Activated CD4-positive, alpha-beta T cell treated with anti-CD3 and anti-CD28 coated beads for 36 hours (primary cell): ENCODE measurements around the gene VSIG10. TPM values are rescaled to one million over a fixed set of nuclear protein-coding genes. Genes with fewer than 3 reads are reported as not detected.
A peak's percentile ranks its signal among the peaks of the same experiment; 100 is the strongest.
"Not testable (repeated sequence)": the region's sequence is repeated elsewhere in the genome, so short reads cannot be mapped to it uniquely, and the experiment has no call there.

Source experiments
- ATAC-seq: fragments of 200-7000 bp; cut with Tn5 transposase; one replicate; pipeline ENCODE4 v1.10.0; 2021; ENCODE audit warnings: mild to moderate bottlenecking, moderate library complexity
- CTCF ChIA-PET: fragments of 350-600 bp; sonication (Branson Sonifier 250); formaldehyde crosslinking; loops from one replicate; lab custom pipeline; 2021; ENCODE audit warnings: antibody characterized with exemption; lab: Charles Lee
- POLR2A ChIA-PET: fragments of 350-600 bp; sonication (Branson Sonifier 250); formaldehyde crosslinking; loops from one replicate; lab custom pipeline; 2021; ENCODE audit warnings: antibody characterized with exemption, inconsistent platforms; lab: Charles Lee
- DNase-seq: peaks from one replicate; pipeline ENCODE4 v3.0.0-alpha.2; 2020
- H3K27ac Mint-ChIP-seq: one replicate; pipeline ENCODE4 v1.8.0; 2021; ENCODE audit warnings: mixed read lengths
- H3K27me3 Mint-ChIP-seq: one replicate; pipeline ENCODE4 v1.8.0; 2021; ENCODE audit warnings: mixed read lengths
- H3K36me3 Mint-ChIP-seq: one replicate; pipeline ENCODE4 v1.8.0; 2021; ENCODE audit warnings: low read depth, mixed read lengths
- H3K4me1 Mint-ChIP-seq: one replicate; pipeline ENCODE4 v1.8.0; 2021; ENCODE audit warnings: mixed read lengths
- H3K4me3 Mint-ChIP-seq: one replicate; pipeline ENCODE4 v1.8.0; 2021; ENCODE audit warnings: mild to moderate bottlenecking, moderate library complexity, mixed read lengths
- H3K9me3 Mint-ChIP-seq: one replicate; pipeline ENCODE4 v1.8.0; 2021; ENCODE audit warnings: low read depth, mixed read lengths
- intact Hi-C, 2 experiments: fragments of 100-400 bp; cut with DNase I in 1 of 2; cut with micrococcal nuclease in 1 of 2; formaldehyde crosslinking; loops; one replicate each; pipeline versions ENCODE4 v1.14.2 to v1.15.1; 2022 to 2024; cut with DNase I, micrococcal nuclease
- total RNA-seq, 2 experiments: library from RNA; stranded (reverse); gene quantifications; one replicate each; pipeline ENCODE4 v1.2.3, GENCODE V29; 2021

The VSIG10 gene
- total RNA-seq, 2 experiments from 2014 or later: 6.5 to 8.2 TPM

- intact Hi-C loops: loop anchor here (2.0 to 10.0 kb wide), 3 partner anchors 27 to 1949 kb away; partner anchors contain the start of gene WSB2 (in 1 of the 2)
- H3K27ac Mint-ChIP-seq: peak overlapping the region; percentile 89
- CTCF ChIA-PET: interaction anchor here (0.5 to 5.9 kb wide), 6 partner anchors 9 to 159 kb away, joined by 3 to 48 read pairs (median 6); no protein-coding TSS in a partner anchor
- POLR2A ChIA-PET: interaction anchor here (0.9 to 3.1 kb wide), 3 partner anchors 14 to 26 kb away, joined by 3 to 8 read pairs (median 3); partner anchors contain the start of gene RFC5
- no peaks in the 10 kb centered on the region for H3K27me3 Mint-ChIP-seq
- H3K4me3 Mint-ChIP-seq: peak overlapping the region; percentile 8
- H3K9me3 Mint-ChIP-seq: peaks cover 2% of the 10 kb centered on the region
- peaks cover 59% of the 10 kb centered on the region for H3K4me1 Mint-ChIP-seq
- ATAC-seq (no peak), DNase-seq (no peak)
- H3K36me3 Mint-ChIP-seq: peaks cover 83% of the 10 kb centered on the region
These were observed 69.9 kb downstream of the VSIG10 start for GRCh38 chr12:118033902-118034301.

GRCh38 chr12:118033323-118033722 lies 70.5 kb downstream of the VSIG10 start:
- no peak for ATAC-seq
- H3K4me1 Mint-ChIP-seq: peaks cover 57% of the 10 kb centered on the region
- POLR2A ChIA-PET: interaction anchor here (0.9 to 1.3 kb wide), 2 partner anchors 11 to 14 kb away, joined by 3 to 18 read pairs; no protein-coding TSS in a partner anchor
- peaks cover 2% of the 10 kb centered on the region for H3K9me3 Mint-ChIP-seq
- CTCF ChIA-PET: interaction anchor here (0.5 to 5.9 kb wide), 6 partner anchors 10 to 832 kb away, joined by 3 to 48 read pairs (median 4); no protein-coding TSS in a partner anchor
- no peak overlapping the region for H3K4me3 Mint-ChIP-seq
- H3K27ac Mint-ChIP-seq: peak overlapping the region; percentile 89
- intact Hi-C loops: loop anchor here (5.0 to 10.0 kb wide), 2 partner anchors 156 to 1949 kb away; no protein-coding TSS in a partner anchor
- no peaks in the 10 kb centered on the region for H3K27me3 Mint-ChIP-seq
- H3K36me3 Mint-ChIP-seq: peaks cover 85% of the 10 kb centered on the region
- DNase-seq: no peak

GRCh38 chr12:118032188-118032587 lies 71.6 kb downstream of the VSIG10 start:
- intact Hi-C loops: loop anchor here (5.0 to 10.0 kb wide), 2 partner anchors 155 to 1947 kb away; no protein-coding TSS in a partner anchor
- Mint-ChIP-seq H3K4me3 (no peak overlapping the region), H3K4me1 (peaks cover 50% of the 10 kb centered on the region), H3K27ac (peak overlapping the region; percentile 77), H3K36me3 (peaks cover 86% of the 10 kb centered on the region), H3K27me3 (no peaks in the 10 kb centered on the region), H3K9me3 (peaks cover 2% of the 10 kb centered on the region)
- CTCF ChIA-PET: interaction anchor here (1.2 to 1.7 kb wide), 3 partner anchors 11 to 23 kb away, joined by 3 to 7 read pairs (median 6); no protein-coding TSS in a partner anchor
- POLR2A ChIA-PET: interaction anchor here (1.0 to 1.3 kb wide), 3 partner anchors 12 to 25 kb away, joined by 3 to 18 read pairs (median 3); partner anchors contain the start of gene RFC5
- ATAC-seq (no peak), DNase-seq (no peak)

- no peak for ATAC-seq
- Mint-ChIP-seq H3K27ac (peak overlapping the region; percentile 44), H3K4me1 (peaks cover 24% of the 10 kb centered on the region), H3K36me3 (peaks cover 80% of the 10 kb centered on the region), H3K27me3 (no peaks in the 10 kb centered on the region), H3K4me3 (no peak overlapping the region), H3K9me3 (no peaks in the 10 kb centered on the region)
- intact Hi-C loops: no loop called here
- DNase-seq: no peak
- ChIA-PET POLR2A (interaction anchor here (0.6 kb wide), 1 partner anchor 93 kb away, joined by 5 read pairs; no protein-coding TSS in a partner anchor), CTCF (interaction anchor here (0.7 to 1.2 kb wide), 2 partner anchors 24 to 107 kb away, joined by 3 to 4 read pairs; no protein-coding TSS in a partner anchor)
These were observed 74.6 kb downstream of the VSIG10 start for GRCh38 chr12:118029166-118029565.

GRCh38 chr12:118025168-118025567 lies 78.6 kb downstream of the VSIG10 start:
- no peaks in the 10 kb centered on the region for H3K27me3 Mint-ChIP-seq
- ChIA-PET POLR2A (no interaction called here), CTCF (interaction anchor here (0.6 kb wide), 1 partner anchor 22 kb away, joined by 3 read pairs; no protein-coding TSS in a partner anchor)
- intact Hi-C loops: no loop called here
- no peaks in the 10 kb centered on the region for H3K9me3 Mint-ChIP-seq
- H3K36me3 Mint-ChIP-seq: peaks cover 73% of the 10 kb centered on the region
- peaks cover 4% of the 10 kb centered on the region for H3K4me1 Mint-ChIP-seq
- ATAC-seq (no peak), DNase-seq (no peak)
- no peak overlapping the region for H3K27ac Mint-ChIP-seq
- no peak overlapping the region for H3K4me3 Mint-ChIP-seq

- Mint-ChIP-seq H3K4me3 (no peak overlapping the region), H3K36me3 (peaks cover 72% of the 10 kb centered on the region), H3K4me1 (peaks cover 2% of the 10 kb centered on the region), H3K9me3 (no peaks in the 10 kb centered on the region), H3K27ac (peak overlapping the region; percentile 42), H3K27me3 (no peaks in the 10 kb centered on the region)
- intact Hi-C loops: no loop called here
- ChIA-PET POLR2A (no interaction called here), CTCF (interaction anchor here (0.5 kb wide), 1 partner anchor 789 kb away, joined by 3 read pairs; no protein-coding TSS in a partner anchor)
- ATAC-seq (no peak), DNase-seq (no peak)
These were observed 80.4 kb downstream of the VSIG10 start for GRCh38 chr12:118023301-118023860.

GRCh38 chr12:118022728-118023109 lies 81.1 kb downstream of the VSIG10 start:
- DNase-seq: no peak
- Mint-ChIP-seq H3K27ac (peak overlapping the region; percentile 42), H3K36me3 (peaks cover 71% of the 10 kb centered on the region), H3K4me1 (peaks cover 8% of the 10 kb centered on the region), H3K9me3 (no peaks in the 10 kb centered on the region), H3K4me3 (no peak overlapping the region), H3K27me3 (no peaks in the 10 kb centered on the region)
- no peak for ATAC-seq
- intact Hi-C loops: no loop called here
- ChIA-PET POLR2A (no interaction called here), CTCF (interaction anchor here (0.5 kb wide), 1 partner anchor 789 kb away, joined by 3 read pairs; no protein-coding TSS in a partner anchor)

GRCh38 chr12:118022097-118022727 lies 81.6 kb downstream of the VSIG10 start:
- H3K4me1 Mint-ChIP-seq, H3K27me3 Mint-ChIP-seq, CTCF ChIA-PET, H3K4me3 Mint-ChIP-seq, intact Hi-C loops, H3K27ac Mint-ChIP-seq, DNase-seq, H3K9me3 Mint-ChIP-seq, POLR2A ChIA-PET, ATAC-seq: not testable (repeated sequence)
- H3K36me3 Mint-ChIP-seq: peaks cover 68% of the 10 kb centered on the region

- CTCF ChIA-PET: interaction anchor here (0.7 to 1.7 kb wide), 2 partner anchors 16 to 44 kb away, joined by 3 to 6 read pairs; no protein-coding TSS in a partner anchor
- H3K4me1 Mint-ChIP-seq: peaks cover 15% of the 10 kb centered on the region
- no peak overlapping the region for H3K27ac Mint-ChIP-seq
- POLR2A ChIA-PET: no interaction called here
- no peaks in the 10 kb centered on the region for H3K27me3 Mint-ChIP-seq
- DNase-seq (no peak), ATAC-seq (no peak)
- intact Hi-C loops: no loop called here
- no peaks in the 10 kb centered on the region for H3K9me3 Mint-ChIP-seq
- no peak overlapping the region for H3K4me3 Mint-ChIP-seq
- peaks cover 53% of the 10 kb centered on the region for H3K36me3 Mint-ChIP-seq
These were observed 83.8 kb downstream of the VSIG10 start for GRCh38 chr12:118020036-118020435.

GRCh38 chr12:118017926-118018325 lies 85.9 kb downstream of the VSIG10 start:
- Mint-ChIP-seq H3K36me3 (peaks cover 42% of the 10 kb centered on the region), H3K4me3 (peak overlapping the region; percentile 97), H3K4me1 (peaks cover 15% of the 10 kb centered on the region), H3K27ac (peak overlapping the region; percentile 3), H3K9me3 (no peaks in the 10 kb centered on the region), H3K27me3 (no peaks in the 10 kb centered on the region)
- CTCF ChIA-PET: interaction anchor here (1.0 to 2.1 kb wide), 5 partner anchors 13 to 143 kb away, joined by 4 to 7 read pairs (median 4); no protein-coding TSS in a partner anchor
- DNase-seq: no peak
- POLR2A ChIA-PET: interaction anchor here (0.6 to 2.2 kb wide), 3 partner anchors 9 to 46 kb away, joined by 3 to 10 read pairs (median 3); no protein-coding TSS in a partner anchor
- intact Hi-C loops: loop anchor here (1.0 to 5.0 kb wide), 6 partner anchors 17 to 1649 kb away; partner anchors contain the start of genes KSR2 (in 1 of the 2), RNFT2 (in 1 of the 2), SPRING1 (in 1 of the 2) and WSB2 (in 1 of the 2)
- ATAC-seq: no peak
